Transverse colon (tissue), 4 donors: Measurements from ENCODE around the gene LGI4.

ENCODE experiments used
- CTCF ChIP-seq, 5 experiments: fragments of 200-600 bp in 3 of 5; fragments of 450-650 bp in 2 of 5; sonication (generic) in 3 of 5; IDR thresholded peaks; 1 replicate in 2 of 5; 2 replicates in 3 of 5; pipeline ENCODE4 v1.5.1; 2016 to 2017; ENCODE audit warnings: antibody characterized with exemption in 5 of 5, inconsistent platforms in 3 of 5, mild to moderate bottlenecking in 2 of 5, moderate library complexity in 1 of 5
- POLR2A ChIP-seq: fragments of 450-650 bp; IDR thresholded peaks from one replicate; pipeline ENCODE4 v1.6.1; 2016; ENCODE audit warnings: antibody characterized with exemption, mild to moderate bottlenecking, moderate library complexity
- POLR2AphosphoS5 ChIP-seq, 3 donors: sonication (generic); formaldehyde crosslinking; IDR thresholded peaks; one replicate each; pipeline ENCODE4 v1.6.1; 2016; ENCODE audit warnings: antibody characterized with exemption in 3 of 3

GRCh38 chr19:35089554-35089953 lies 45.3 kb downstream of the LGI4 start:
- TF ChIP-seq POLR2AphosphoS5 (IDR thresholded peaks at IDR 0.05) (no peak), POLR2A (no peak), CTCF (IDR thresholded peaks at IDR 0.05) (no peak)
